Measurements from ENCODE around the gene DPEP1. TPM values are rescaled to one million over a fixed set of nuclear protein-coding genes. Genes with fewer than 3 reads are reported as not detected.

Gene DPEP1
- polyA plus RNA-seq, 4 donors, result 125 to 375 (median 342) TPM

DNA sequence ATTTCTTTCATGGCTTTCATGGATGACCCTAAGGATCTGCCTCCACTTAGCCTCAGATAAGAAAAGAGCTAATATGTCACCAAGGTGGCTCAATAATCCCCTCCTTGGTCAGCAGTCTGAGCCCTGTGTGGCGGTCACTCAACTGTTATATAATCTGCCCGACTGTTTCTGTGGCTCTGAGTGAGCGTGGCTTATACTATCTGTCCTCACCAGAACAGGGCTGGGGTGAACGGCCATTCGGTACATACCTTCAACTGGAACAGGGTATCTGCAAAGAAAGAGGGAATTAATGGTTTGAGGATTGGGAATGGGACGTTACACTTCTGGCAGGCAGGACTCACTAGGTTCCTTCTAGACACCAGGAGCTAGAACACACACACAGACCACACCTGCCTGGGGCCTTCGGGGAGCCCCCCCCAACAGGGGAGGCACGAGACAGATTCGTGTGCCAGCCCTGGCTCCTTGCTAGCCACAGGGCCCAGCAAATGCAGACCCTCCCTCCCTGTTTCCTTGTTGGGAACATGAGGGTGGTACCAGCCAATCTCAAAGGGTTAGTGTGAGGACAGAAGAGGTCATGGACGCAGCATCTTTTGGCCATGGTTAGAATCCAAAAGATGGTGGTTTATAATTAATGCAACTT, 40.3 kb downstream of the DPEP1 start:
- H3K4me1 ChIP-seq (ENCODE audit: control insufficient read depth in 3 of 3, insufficient read depth in 2 of 3, low read depth in 1 of 3, low read length in 2 of 3), result peaks cover 2 to 11% (median 5%) of the 10 kb centered on the region in 3 donors
- peaks cover 3 to 60% (median 7%) of the 10 kb centered on the region in 3 donors for H3K36me3 ChIP-seq (ENCODE audit: control insufficient read depth in 3 of 3, insufficient read depth in 2 of 3, low read depth in 1 of 3, low read length in 3 of 3)
- WGBS, 3 donors, result 84 to 87% (median 86%) methylated on average over 10 of the region's 10 CpGs

DNA sequence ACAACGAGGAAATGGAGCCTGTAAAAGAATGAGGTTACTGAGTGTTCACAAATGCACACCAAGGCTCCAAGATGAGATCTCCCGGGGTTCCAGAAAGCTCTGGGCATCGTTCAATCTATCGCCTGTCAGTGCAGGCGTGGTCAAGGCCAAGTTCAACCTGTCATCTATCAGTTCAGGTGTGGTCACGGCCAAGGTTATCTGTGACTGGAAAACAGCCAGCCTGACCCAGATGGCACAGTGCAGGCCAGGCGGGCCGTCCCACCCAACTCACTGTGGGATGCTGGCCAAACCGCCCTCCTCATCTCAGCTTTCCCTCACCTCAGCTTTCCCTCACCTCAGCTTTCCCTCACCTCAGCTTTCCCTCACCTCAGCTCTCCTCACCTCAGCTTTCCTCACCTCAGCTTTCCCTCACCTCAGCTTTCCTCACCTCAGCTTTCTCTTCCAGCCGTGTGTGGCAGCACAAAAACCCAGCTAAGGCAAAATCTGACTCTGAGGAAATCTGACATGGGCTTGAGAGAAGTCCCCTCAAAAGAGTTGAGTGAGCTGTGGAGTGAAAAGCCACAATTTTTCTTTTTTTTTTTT, 41.7 kb downstream of the DPEP1 start:
- DNase-seq (peak in 1 of 2 donors; percentile 77), FAIRE-seq (no peak)
- Histone ChIP-seq H3K27me3 (ENCODE audit: control insufficient read depth in 3 of 3, insufficient read depth in 3 of 3, low read length in 3 of 3) (no peaks in the 10 kb centered on the region), H3K36me3 (ENCODE audit: control insufficient read depth in 3 of 3, insufficient read depth in 2 of 3, low read depth in 1 of 3, low read length in 3 of 3) (peaks cover 3 to 53% (median 4%) of the 10 kb centered on the region in 3 donors), H3K4me1 (ENCODE audit: control insufficient read depth in 3 of 3, insufficient read depth in 2 of 3, low read depth in 1 of 3, low read length in 2 of 3) (peaks cover 2 to 14% (median 9%) of the 10 kb centered on the region in 3 donors), H3K4me3 (ENCODE audit: low read depth in 1 of 3, low read length in 3 of 3) (no peak overlapping the region), H3K27ac (ENCODE audit: low read depth in 1 of 3, low read length in 2 of 3) (no peak overlapping the region), H3K9me3 (ENCODE audit: control insufficient read depth in 2 of 2, insufficient read depth in 1 of 2, low read depth in 1 of 2, low read length in 1 of 2) (no peaks in the 10 kb centered on the region)
- 24 to 73% (median 34%) methylated on average over 10 of the region's 10 CpGs for WGBS, 3 donors

More for the DNA sequence above, 40.3 kb downstream of the DPEP1 start:
- no peak for DNase-seq
- H3K4me3 ChIP-seq (ENCODE audit: low read depth in 1 of 3, low read length in 3 of 3), result no peak overlapping the region
- no peak overlapping the region for H3K27ac ChIP-seq (ENCODE audit: low read depth in 1 of 3, low read length in 2 of 3)
- no peaks in the 10 kb centered on the region for H3K27me3 ChIP-seq (ENCODE audit: control insufficient read depth in 3 of 3, insufficient read depth in 3 of 3, low read length in 3 of 3)
- FAIRE-seq, result no peak
- no peaks in the 10 kb centered on the region for H3K9me3 ChIP-seq (ENCODE audit: control insufficient read depth in 2 of 2, insufficient read depth in 1 of 2, low read depth in 1 of 2, low read length in 1 of 2)

DNA sequence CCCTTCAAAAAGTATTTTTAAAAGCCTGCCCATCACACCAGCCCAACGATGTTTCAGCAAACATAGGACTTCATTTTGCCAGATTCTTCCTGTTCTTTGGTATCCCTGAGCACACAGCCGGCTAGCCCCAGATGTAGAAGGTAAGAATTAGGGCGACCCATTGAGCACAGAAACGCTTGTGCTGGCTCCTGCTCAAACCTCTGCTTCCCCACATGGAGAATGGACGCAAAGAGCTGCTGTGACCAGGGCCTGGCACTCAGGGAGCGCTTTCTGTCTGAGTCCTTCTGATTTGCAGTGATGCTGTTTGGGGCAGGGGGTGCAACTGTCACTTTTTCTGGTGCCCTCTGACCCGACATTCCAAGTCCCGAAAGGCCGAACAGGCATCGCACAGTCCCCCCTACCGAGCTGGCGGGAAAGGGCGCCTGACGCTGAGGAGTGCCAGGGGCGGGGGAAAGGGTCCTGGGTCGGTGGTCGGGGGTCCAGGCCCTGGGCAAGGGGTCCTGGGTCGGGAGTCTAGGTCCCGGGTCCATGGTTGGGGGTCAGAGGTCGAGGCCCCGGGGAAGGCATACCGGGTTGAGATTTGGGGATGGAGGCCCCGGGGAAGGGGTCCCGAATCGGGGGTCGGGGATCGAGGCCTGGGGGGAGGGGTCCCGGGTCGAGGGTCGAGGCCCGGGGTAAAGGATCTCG, 43.1 kb downstream of the DPEP1 start:
- Histone ChIP-seq H3K9me3 (ENCODE audit: control insufficient read depth in 2 of 2, insufficient read depth in 1 of 2, low read depth in 1 of 2, low read length in 1 of 2) (no peaks in the 10 kb centered on the region), H3K4me1 (ENCODE audit: control insufficient read depth in 3 of 3, insufficient read depth in 2 of 3, low read depth in 1 of 3, low read length in 2 of 3) (peaks cover 2 to 14% (median 9%) of the 10 kb centered on the region in 3 donors), H3K4me3 (ENCODE audit: low read depth in 1 of 3, low read length in 3 of 3) (peak overlapping the region; percentile 71 to 95 (median 83)), H3K36me3 (ENCODE audit: control insufficient read depth in 3 of 3, insufficient read depth in 2 of 3, low read depth in 1 of 3, low read length in 3 of 3) (peaks cover 0 to 52% (median 3%) of the 10 kb centered on the region in 3 donors), H3K27ac (ENCODE audit: low read depth in 1 of 3, low read length in 2 of 3) (peak overlapping the region in 1 of 3 donors; percentile 89), H3K27me3 (ENCODE audit: control insufficient read depth in 3 of 3, insufficient read depth in 3 of 3, low read length in 3 of 3) (no peaks in the 10 kb centered on the region)
- no peak for FAIRE-seq
- WGBS, 3 donors, result 33 to 42% (median 40%) methylated on average over 20 to 32 of the region's 32 CpGs
- no peak for DNase-seq

DNA sequence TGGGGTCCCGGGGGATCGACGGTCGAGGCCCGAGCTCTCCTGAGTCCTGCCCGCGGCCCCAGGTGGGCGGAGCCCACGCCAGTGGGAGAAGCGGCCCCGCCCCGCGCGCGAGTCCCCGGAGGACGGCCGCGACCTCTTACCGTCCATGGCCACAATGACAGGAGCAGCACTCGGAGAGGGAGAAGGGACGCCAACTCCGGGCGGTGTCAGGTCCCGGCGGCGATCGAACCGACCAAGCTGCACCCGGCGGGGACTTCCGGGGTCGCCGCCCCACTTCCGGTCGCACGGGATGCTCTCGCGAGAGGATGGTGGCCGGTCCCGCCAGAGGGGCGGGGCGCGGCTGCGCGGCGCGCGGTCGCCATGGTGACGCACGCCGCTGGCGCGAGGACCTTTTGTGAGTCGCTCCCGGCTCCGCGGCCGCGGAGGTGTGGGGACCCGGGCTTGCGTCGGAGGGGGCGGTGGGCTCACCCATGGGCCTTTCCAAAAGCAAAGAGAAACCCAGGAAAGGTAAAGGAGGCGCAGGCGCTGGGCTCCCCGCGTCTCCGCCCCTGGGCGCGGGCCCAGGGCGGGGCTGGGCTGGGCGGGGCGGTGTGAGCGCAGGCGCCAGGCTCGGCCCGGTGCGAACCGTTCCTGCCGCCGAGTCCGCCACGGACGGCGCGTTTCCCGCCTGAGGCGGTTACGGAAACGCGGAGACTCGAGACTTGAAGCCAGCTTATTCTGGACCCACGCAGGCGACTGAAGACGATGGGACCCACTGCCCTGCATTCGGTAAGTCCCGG, 44.2 kb downstream of the DPEP1 start, which contains the start of the genes CHMP1A and SPATA33:
TSS of gene CHMP1A (minus strand) at position 267 of the 779 bp plus-strand sequence. CDS start at position 147, 120 bp downstream.
TSS of gene SPATA33 (plus strand) at position 395 of the 779 bp plus-strand sequence. CDS start at position 471, 76 bp downstream.
- WGBS, 3 donors, result 0 to 1% (median 0%) methylated on average over 63 to 99 of the region's 99 CpGs
- H3K4me1 ChIP-seq (ENCODE audit: control insufficient read depth in 3 of 3, insufficient read depth in 2 of 3, low read depth in 1 of 3, low read length in 2 of 3), result peaks cover 2 to 14% (median 9%) of the 10 kb centered on the region in 3 donors
- no peaks in the 10 kb centered on the region for H3K27me3 ChIP-seq (ENCODE audit: control insufficient read depth in 3 of 3, insufficient read depth in 3 of 3, low read length in 3 of 3)
- no peaks in the 10 kb centered on the region for H3K9me3 ChIP-seq (ENCODE audit: control insufficient read depth in 2 of 2, insufficient read depth in 1 of 2, low read depth in 1 of 2, low read length in 1 of 2)
- H3K4me3 ChIP-seq (ENCODE audit: low read depth in 1 of 3, low read length in 3 of 3), result peak within 1 kb of the TSS; percentile 71 to 95 (median 83)
- FAIRE-seq (no peak), DNase-seq (peak; percentile 81 to 95)
- H3K27ac ChIP-seq (ENCODE audit: low read depth in 1 of 3, low read length in 2 of 3), result peak within 1 kb of the TSS; percentile 70 to 89 (median 85)
- peaks cover 0 to 54% (median 3%) of the 10 kb centered on the region in 3 donors for H3K36me3 ChIP-seq (ENCODE audit: control insufficient read depth in 3 of 3, insufficient read depth in 2 of 3, low read depth in 1 of 3, low read length in 3 of 3)

DNA sequence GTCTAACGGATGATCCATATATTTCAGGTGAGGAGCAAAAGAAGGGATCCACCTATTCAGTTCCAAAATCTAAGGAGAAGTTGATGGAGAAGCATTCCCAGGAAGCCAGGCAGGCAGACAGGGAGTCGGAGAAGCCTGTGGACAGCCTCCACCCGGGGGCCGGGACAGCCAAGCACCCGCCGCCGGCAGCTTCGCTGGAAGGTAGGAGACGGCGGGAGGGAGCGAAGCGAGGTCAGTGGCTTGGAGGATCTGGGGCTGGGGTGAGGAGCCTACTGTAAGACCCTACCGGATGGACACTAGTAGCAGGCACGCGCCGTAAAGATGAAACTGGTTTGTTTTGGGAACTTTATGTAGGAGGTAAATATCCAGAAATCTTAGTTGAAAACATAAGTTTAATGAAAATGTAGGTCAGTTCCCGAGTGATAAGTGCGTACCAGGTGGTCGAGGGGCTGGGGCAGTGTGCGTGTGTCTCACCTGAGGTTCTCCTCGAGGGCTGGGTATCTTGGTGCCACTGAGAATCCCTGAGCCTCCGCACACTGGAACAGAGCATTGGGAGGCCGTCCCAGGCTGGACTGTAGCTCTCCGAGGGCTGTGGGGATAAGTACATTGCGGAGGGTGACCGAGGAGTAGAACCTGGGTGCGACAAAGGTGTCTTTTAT, 44.9 kb downstream of the DPEP1 start:
- peak in 1 of 2 donors; percentile 29 for DNase-seq
- Histone ChIP-seq H3K36me3 (ENCODE audit: control insufficient read depth in 3 of 3, insufficient read depth in 2 of 3, low read depth in 1 of 3, low read length in 3 of 3) (peaks cover 0 to 55% (median 3%) of the 10 kb centered on the region in 3 donors), H3K9me3 (ENCODE audit: control insufficient read depth in 2 of 2, insufficient read depth in 1 of 2, low read depth in 1 of 2, low read length in 1 of 2) (no peaks in the 10 kb centered on the region), H3K27me3 (ENCODE audit: control insufficient read depth in 3 of 3, insufficient read depth in 3 of 3, low read length in 3 of 3) (no peaks in the 10 kb centered on the region), H3K27ac (ENCODE audit: low read depth in 1 of 3, low read length in 2 of 3) (peak overlapping the region; percentile 57 to 82 (median 68)), H3K4me3 (ENCODE audit: low read depth in 1 of 3, low read length in 3 of 3) (peak overlapping the region; percentile 71 to 95 (median 83)), H3K4me1 (ENCODE audit: control insufficient read depth in 3 of 3, insufficient read depth in 2 of 3, low read depth in 1 of 3, low read length in 2 of 3) (peaks cover 2 to 14% (median 9%) of the 10 kb centered on the region in 3 donors)
- WGBS, 3 donors, result 4 to 14% (median 7%) methylated on average over 27 of the region's 27 CpGs
- FAIRE-seq, result no peak

DNA sequence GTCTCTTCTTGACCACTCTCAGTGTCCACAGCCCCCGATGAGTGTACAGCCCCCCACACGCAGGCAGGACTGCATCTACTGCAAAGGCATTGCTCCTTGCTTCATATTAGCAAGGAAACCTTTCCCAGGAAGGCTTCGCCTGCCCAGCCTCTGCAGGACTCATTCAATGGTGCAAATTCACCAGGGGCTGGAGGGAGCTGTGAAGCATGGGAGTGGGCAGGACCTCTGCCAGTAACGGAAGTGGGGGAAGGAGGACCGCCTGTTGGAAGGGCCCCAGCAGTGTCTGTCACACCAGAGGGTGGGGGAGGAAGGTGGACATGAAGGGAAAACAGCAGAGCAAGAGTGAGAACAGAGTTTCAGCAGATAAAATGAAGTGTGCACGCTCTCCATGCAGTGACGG, 46.7 kb downstream of the DPEP1 start:
- H3K4me3 ChIP-seq (ENCODE audit: low read depth in 1 of 3, low read length in 3 of 3), result no peak overlapping the region
- WGBS, 3 donors, result 93 to 98% (median 93%) methylated on average over 7 of the region's 7 CpGs
- H3K4me1 ChIP-seq (ENCODE audit: control insufficient read depth in 3 of 3, insufficient read depth in 2 of 3, low read depth in 1 of 3, low read length in 2 of 3), result peaks cover 2 to 14% (median 9%) of the 10 kb centered on the region in 3 donors
- H3K9me3 ChIP-seq (ENCODE audit: control insufficient read depth in 2 of 2, insufficient read depth in 1 of 2, low read depth in 1 of 2, low read length in 1 of 2), result no peaks in the 10 kb centered on the region
- FAIRE-seq, result no peak
- no peak for DNase-seq
- H3K36me3 ChIP-seq (ENCODE audit: control insufficient read depth in 3 of 3, insufficient read depth in 2 of 3, low read depth in 1 of 3, low read length in 3 of 3), result peaks cover 0 to 57% (median 3%) of the 10 kb centered on the region in 3 donors
- H3K27me3 ChIP-seq (ENCODE audit: control insufficient read depth in 3 of 3, insufficient read depth in 3 of 3, low read length in 3 of 3), result no peaks in the 10 kb centered on the region
- H3K27ac ChIP-seq (ENCODE audit: low read depth in 1 of 3, low read length in 2 of 3), result no peak overlapping the region

DNA sequence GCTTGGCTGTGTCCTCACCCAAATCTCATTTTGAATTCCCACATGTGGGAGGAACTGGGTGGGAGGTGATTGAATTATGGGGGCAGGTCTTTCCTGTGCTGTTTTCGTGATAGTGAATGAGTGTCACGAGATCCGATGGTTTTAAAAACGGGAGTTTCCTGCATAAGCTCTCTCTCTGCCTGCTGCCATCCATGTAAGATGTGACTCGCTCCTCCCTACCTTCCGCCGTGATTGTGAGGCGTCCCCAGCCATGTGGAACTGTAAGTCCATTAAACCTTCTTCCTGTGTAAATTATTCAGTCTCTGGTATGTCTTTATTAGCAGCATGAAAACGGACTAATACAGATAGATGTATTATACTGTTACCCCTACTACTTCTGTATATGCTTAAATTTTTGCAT, 47.8 kb downstream of the DPEP1 start:
- no peak for DNase-seq
- H3K27me3 ChIP-seq (ENCODE audit: control insufficient read depth in 3 of 3, insufficient read depth in 3 of 3, low read length in 3 of 3), result no peaks in the 10 kb centered on the region

More for the DNA sequence above, 47.8 kb downstream of the DPEP1 start:
- H3K4me1 ChIP-seq (ENCODE audit: control insufficient read depth in 3 of 3, insufficient read depth in 2 of 3, low read depth in 1 of 3, low read length in 2 of 3), result peaks cover 0 to 14% (median 9%) of the 10 kb centered on the region in 3 donors
- WGBS, 3 donors, result 93 to 98% (median 94%) methylated on average over 9 of the region's 9 CpGs
- H3K9me3 ChIP-seq (ENCODE audit: control insufficient read depth in 2 of 2, insufficient read depth in 1 of 2, low read depth in 1 of 2, low read length in 1 of 2), result peaks cover 0 to 6% of the 10 kb centered on the region in 2 donors
- no peak overlapping the region for H3K27ac ChIP-seq (ENCODE audit: low read depth in 1 of 3, low read length in 2 of 3)
- H3K36me3 ChIP-seq (ENCODE audit: control insufficient read depth in 3 of 3, insufficient read depth in 2 of 3, low read depth in 1 of 3, low read length in 3 of 3), result peaks cover 0 to 53% (median 3%) of the 10 kb centered on the region in 3 donors
- FAIRE-seq, result no peak
- no peak overlapping the region for H3K4me3 ChIP-seq (ENCODE audit: low read depth in 1 of 3, low read length in 3 of 3)
